Activated naive CD8-positive, alpha-beta T cell treated with anti-CD3 and anti-CD28 coated beads, Interleukin-2, amount 50 U/mL, for 24 hours (primary cell): ENCODE data around the gene ARHGEF12.

Experiments
- ATAC-seq: fragments of 150-1000 bp; cut with Tn5 transposase; one replicate; pipeline ENCODE4 v1.10.0; 2021
- DNase-seq: peaks from one replicate; pipeline ENCODE4 v3.0.0; 2021
- H3K27ac Mint-ChIP-seq: one replicate; pipeline ENCODE4 v1.8.0; 2021; ENCODE audit warnings: mild to moderate bottlenecking, mixed read lengths
- H3K27me3 Mint-ChIP-seq: one replicate; pipeline ENCODE4 v1.8.0; 2021; ENCODE audit warnings: mixed read lengths
- H3K36me3 Mint-ChIP-seq: one replicate; pipeline ENCODE4 v1.8.0; 2021; ENCODE audit warnings: low read depth, mixed read lengths
- H3K4me1 Mint-ChIP-seq: one replicate; pipeline ENCODE4 v1.8.0; 2021; ENCODE audit warnings: mixed read lengths
- H3K4me3 Mint-ChIP-seq: one replicate; pipeline ENCODE4 v1.8.0; 2021; ENCODE audit warnings: mild to moderate bottlenecking, moderate library complexity, mixed read lengths
- H3K9me3 Mint-ChIP-seq: one replicate; pipeline ENCODE4 v1.8.0; 2021; ENCODE audit warnings: mixed read lengths

ARHGEF12 gene

DNA sequence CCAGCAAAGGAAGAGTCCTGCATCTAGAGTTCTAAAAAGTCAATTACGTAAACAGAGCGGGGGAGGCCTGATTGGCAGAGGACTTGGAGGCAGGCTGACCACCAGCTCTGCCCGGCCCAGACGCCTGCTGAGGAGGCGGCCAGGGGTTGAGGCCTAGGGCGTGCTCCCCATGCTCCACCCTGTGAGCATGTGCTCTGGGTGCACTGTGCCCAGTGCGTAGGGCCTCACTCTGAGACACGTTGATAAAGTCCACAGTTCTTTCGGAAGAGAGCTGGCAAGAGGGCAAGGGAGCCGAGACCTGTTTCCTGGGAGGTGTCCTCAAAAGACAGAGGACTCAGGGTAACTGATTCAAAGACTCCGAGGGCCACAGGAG, 200.6 kb downstream of the ARHGEF12 start:
- no peak for ATAC-seq
- Mint-ChIP-seq H3K4me3 (no peak overlapping the region), H3K27ac (no peak overlapping the region), H3K27me3 (peaks cover 2% of the 10 kb centered on the region), H3K9me3 (no peaks in the 10 kb centered on the region), H3K4me1 (no peaks in the 10 kb centered on the region), H3K36me3 (no peaks in the 10 kb centered on the region)
- DNase-seq, result no peak

DNA sequence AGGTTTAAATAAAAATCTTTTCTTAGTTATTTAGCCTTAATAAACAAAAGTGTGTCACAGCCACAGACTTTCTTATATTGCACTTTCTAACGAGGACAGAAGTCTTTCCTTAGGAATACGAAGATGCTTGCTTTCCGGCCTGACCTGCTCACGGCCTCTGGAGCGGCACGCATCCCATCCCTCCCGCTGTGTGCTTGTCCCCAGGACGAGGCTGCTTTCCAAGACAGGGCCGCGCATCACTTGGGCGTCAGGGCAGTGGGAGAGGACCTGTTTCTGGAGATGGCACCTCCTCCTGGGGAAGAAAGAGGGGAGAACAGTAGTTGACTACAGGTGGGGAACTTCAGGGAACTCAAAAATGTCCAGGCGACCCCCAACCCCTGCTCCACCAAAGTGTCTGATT, 201.8 kb downstream of the ARHGEF12 start:
- Mint-ChIP-seq H3K9me3 (no peaks in the 10 kb centered on the region), H3K4me3 (no peak overlapping the region), H3K27me3 (peaks cover 2% of the 10 kb centered on the region), H3K4me1 (no peaks in the 10 kb centered on the region), H3K36me3 (no peaks in the 10 kb centered on the region), H3K27ac (no peak overlapping the region)
- DNase-seq (no peak), ATAC-seq (no peak)

DNA sequence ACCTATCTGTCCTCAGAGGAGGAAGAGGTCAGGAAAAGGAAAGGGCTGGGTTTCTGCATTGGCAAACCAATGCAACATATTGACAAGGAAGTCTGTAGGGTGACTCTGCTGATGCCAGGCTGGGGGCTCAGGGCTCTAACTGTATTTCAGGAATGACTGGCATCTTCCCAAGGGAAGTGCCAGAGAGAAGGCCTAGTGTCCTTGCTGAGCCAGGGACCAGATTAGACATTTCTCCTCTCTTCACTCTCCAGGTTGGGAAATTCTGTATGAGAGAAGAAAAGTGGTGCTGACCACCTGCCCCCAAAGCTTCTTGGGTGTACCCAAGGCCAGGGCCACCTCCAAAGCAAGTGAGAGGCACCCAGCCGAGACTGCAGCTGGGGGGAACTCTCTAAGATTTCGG, 202.5 kb downstream of the ARHGEF12 start:
- H3K27me3 Mint-ChIP-seq, result peaks cover 2% of the 10 kb centered on the region
- no peak for ATAC-seq
- no peak overlapping the region for H3K4me3 Mint-ChIP-seq
- no peak for DNase-seq
- no peak overlapping the region for H3K27ac Mint-ChIP-seq
- H3K9me3 Mint-ChIP-seq, result no peaks in the 10 kb centered on the region
- H3K4me1 Mint-ChIP-seq, result no peaks in the 10 kb centered on the region
- no peaks in the 10 kb centered on the region for H3K36me3 Mint-ChIP-seq
